Keratinocyte (primary cell): ENCODE data around the gene ZNF92.

Experiments used
- EZH2 ChIP-seq: IDR thresholded peaks from one replicate; pipeline ENCODE4 v1.6.1; 2012; ENCODE audit warnings: inconsistent platforms, mild to moderate bottlenecking, low read length, moderate library complexity
- TF ChIP-seq, protein P1 (sequence below), 3 experiments: IDR thresholded peaks in 1 of 3; conservative IDR thresholded peaks in 1 of 3; optimal IDR thresholded peaks in 1 of 3; 2 replicates in 2 of 3; 3 replicates in 1 of 3; pipeline versions ENCODE3 to v1.5.1; 2011; ENCODE audit warnings: low read length in 3 of 3, mild to moderate bottlenecking in 3 of 3, moderate library complexity in 2 of 3, control low read depth in 1 of 3, inconsistent platforms in 1 of 3; ENCODE audit not compliant: insufficient read depth in 2 of 3; ENCODE audit errors: extremely low read depth in 1 of 3

GRCh38 chr7:65444205-65444842 is 70.7 kb downstream of the ZNF92 start:
- TF ChIP-seq, protein P1, sequence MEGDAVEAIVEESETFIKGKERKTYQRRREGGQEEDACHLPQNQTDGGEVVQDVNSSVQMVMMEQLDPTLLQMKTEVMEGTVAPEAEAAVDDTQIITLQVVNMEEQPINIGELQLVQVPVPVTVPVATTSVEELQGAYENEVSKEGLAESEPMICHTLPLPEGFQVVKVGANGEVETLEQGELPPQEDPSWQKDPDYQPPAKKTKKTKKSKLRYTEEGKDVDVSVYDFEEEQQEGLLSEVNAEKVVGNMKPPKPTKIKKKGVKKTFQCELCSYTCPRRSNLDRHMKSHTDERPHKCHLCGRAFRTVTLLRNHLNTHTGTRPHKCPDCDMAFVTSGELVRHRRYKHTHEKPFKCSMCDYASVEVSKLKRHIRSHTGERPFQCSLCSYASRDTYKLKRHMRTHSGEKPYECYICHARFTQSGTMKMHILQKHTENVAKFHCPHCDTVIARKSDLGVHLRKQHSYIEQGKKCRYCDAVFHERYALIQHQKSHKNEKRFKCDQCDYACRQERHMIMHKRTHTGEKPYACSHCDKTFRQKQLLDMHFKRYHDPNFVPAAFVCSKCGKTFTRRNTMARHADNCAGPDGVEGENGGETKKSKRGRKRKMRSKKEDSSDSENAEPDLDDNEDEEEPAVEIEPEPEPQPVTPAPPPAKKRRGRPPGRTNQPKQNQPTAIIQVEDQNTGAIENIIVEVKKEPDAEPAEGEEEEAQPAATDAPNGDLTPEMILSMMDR (optimal IDR thresholded peaks at IDR 0.05 in 1 of 3, IDR thresholded peaks at IDR 0.05 in 1 of 3, conservative IDR thresholded peaks at IDR 0.05 in 1 of 3; ENCODE audit: extremely low read depth in 1 of 3, insufficient read depth in 2 of 3, low read length in 3 of 3): no peak
- no peak for TF ChIP-seq EZH2
